ENCODE data around the gene SLC7A1.

SLC7A1 gene

GRCh38 chr13:29490561-29490885, 105.0 kb downstream of the SLC7A1 start:
- Histone ChIP-seq H3K9me3 (replicated peaks in 1 of 2; ENCODE audit: control insufficient read depth in 2 of 2, insufficient read depth in 1 of 2, low read depth in 1 of 2, low read length in 2 of 2) (peaks cover 0 to 3% of the 10 kb centered on the region in 2 donors), H3K9ac (ENCODE audit: low read depth, low read length, poor library complexity) (no peak overlapping the region), H3K79me1 (ENCODE audit: low read depth, low read length) (no peaks in the 10 kb centered on the region), H2BK15ac (ENCODE audit: low read length) (no peak overlapping the region), H3K14ac (ENCODE audit: low read length) (no peak overlapping the region), H2AK5ac (ENCODE audit: low read depth, low read length) (no peak overlapping the region), H3K36me3 (replicated peaks in 1 of 2; ENCODE audit: control insufficient read depth in 2 of 2, insufficient read depth in 2 of 2, low read length in 2 of 2) (no peaks in the 10 kb centered on the region), H3K4me2 (ENCODE audit: insufficient read depth, low read length, poor library complexity, severe bottlenecking) (no peak overlapping the region), H4K8ac (ENCODE audit: low read depth, low read length) (no peak overlapping the region), H2BK12ac (ENCODE audit: low read length) (no peak overlapping the region), H3K4me1 (ENCODE audit: control insufficient read depth in 2 of 2, insufficient read depth in 1 of 2, low read depth in 1 of 2, low read length in 2 of 2) (peaks cover 0 to 5% of the 10 kb centered on the region in 2 donors), H2BK120ac (ENCODE audit: low read depth, low read length) (no peak overlapping the region), H3K27me3 (ENCODE audit: control insufficient read depth in 3 of 3, insufficient read depth in 3 of 3, low read depth in 1 of 3, low read length in 3 of 3) (peaks cover 0 to 2% (median 0%) of the 10 kb centered on the region in 3 experiments), H3K27ac (replicated peaks; ENCODE audit: low read length) (no peak overlapping the region), H3K23ac (ENCODE audit: low read depth, low read length, poor library complexity) (no peak overlapping the region), H2AFZ (ENCODE audit: low read length) (no peak overlapping the region), H4K91ac (ENCODE audit: low read depth, low read length, poor library complexity) (no peak overlapping the region), H3K18ac (ENCODE audit: low read length) (no peak overlapping the region), H3K4me3 (ENCODE audit: low read length in 2 of 2) (no peak overlapping the region), H2BK5ac (ENCODE audit: low read length) (no peak overlapping the region), H3K4ac (ENCODE audit: low read length) (no peak overlapping the region)
- no peak for DNase-seq (ENCODE audit: low spot score)
- no CpG with 5 or more reads among the region's 9 CpGs for WGBS, 2 donors (ENCODE audit: extremely low coverage in 2 of 2, insufficient read length in 2 of 2, insufficient replicate concordance in 1 of 2)

- Histone ChIP-seq H3K4me2 (ENCODE audit: insufficient read depth, low read length, poor library complexity, severe bottlenecking) (no peak overlapping the region), H2BK5ac (ENCODE audit: low read length) (no peak overlapping the region), H2BK15ac (ENCODE audit: low read length) (no peak overlapping the region), H2AK5ac (ENCODE audit: low read depth, low read length) (no peak overlapping the region), H3K23ac (ENCODE audit: low read depth, low read length, poor library complexity) (no peak overlapping the region), H3K9ac (ENCODE audit: low read depth, low read length, poor library complexity) (no peak overlapping the region), H3K79me1 (ENCODE audit: low read depth, low read length) (no peaks in the 10 kb centered on the region), H4K91ac (ENCODE audit: low read depth, low read length, poor library complexity) (no peak overlapping the region), H3K18ac (ENCODE audit: low read length) (no peak overlapping the region), H3K27me3 (ENCODE audit: control insufficient read depth in 3 of 3, insufficient read depth in 3 of 3, low read depth in 1 of 3, low read length in 3 of 3) (peaks cover 0 to 2% (median 0%) of the 10 kb centered on the region in 3 experiments), H3K4me3 (ENCODE audit: low read length in 2 of 2) (no peak overlapping the region), H4K8ac (ENCODE audit: low read depth, low read length) (no peak overlapping the region), H3K4me1 (ENCODE audit: control insufficient read depth in 2 of 2, insufficient read depth in 1 of 2, low read depth in 1 of 2, low read length in 2 of 2) (peaks cover under 1 to 6% of the 10 kb centered on the region in 2 donors), H3K14ac (ENCODE audit: low read length) (no peak overlapping the region), H3K27ac (replicated peaks; ENCODE audit: low read length) (no peak overlapping the region), H2BK120ac (ENCODE audit: low read depth, low read length) (no peak overlapping the region), H3K4ac (ENCODE audit: low read length) (no peak overlapping the region), H2BK12ac (ENCODE audit: low read length) (no peak overlapping the region), H3K9me3 (replicated peaks in 1 of 2; ENCODE audit: control insufficient read depth in 2 of 2, insufficient read depth in 1 of 2, low read depth in 1 of 2, low read length in 2 of 2) (peaks cover 0 to 3% of the 10 kb centered on the region in 2 donors), H2AFZ (ENCODE audit: low read length) (no peak overlapping the region), H3K36me3 (replicated peaks in 1 of 2; ENCODE audit: control insufficient read depth in 2 of 2, insufficient read depth in 2 of 2, low read length in 2 of 2) (no peaks in the 10 kb centered on the region)
- WGBS, 2 donors (ENCODE audit: extremely low coverage in 2 of 2, insufficient read length in 2 of 2, insufficient replicate concordance in 1 of 2), result no CpG with 5 or more reads among the region's 14 CpGs
- no peak for DNase-seq (ENCODE audit: low spot score)
Measured at GRCh38 chr13:29489650-29490560, 105.6 kb downstream of the SLC7A1 start.

GRCh38 chr13:29487466-29488454, 107.7 kb downstream of the SLC7A1 start:
- Histone ChIP-seq H3K23ac (ENCODE audit: low read depth, low read length, poor library complexity) (no peak overlapping the region), H3K36me3 (replicated peaks in 1 of 2; ENCODE audit: control insufficient read depth in 2 of 2, insufficient read depth in 2 of 2, low read length in 2 of 2) (no peaks in the 10 kb centered on the region), H3K4ac (ENCODE audit: low read length) (no peak overlapping the region), H3K27ac (replicated peaks; ENCODE audit: low read length) (no peak overlapping the region), H2AK5ac (ENCODE audit: low read depth, low read length) (no peak overlapping the region), H2AFZ (ENCODE audit: low read length) (no peak overlapping the region), H3K4me1 (ENCODE audit: control insufficient read depth in 2 of 2, insufficient read depth in 1 of 2, low read depth in 1 of 2, low read length in 2 of 2) (peaks cover 14 to 18% of the 10 kb centered on the region in 2 donors), H3K14ac (ENCODE audit: low read length) (no peak overlapping the region), H2BK15ac (ENCODE audit: low read length) (no peak overlapping the region), H3K4me2 (ENCODE audit: insufficient read depth, low read length, poor library complexity, severe bottlenecking) (no peak overlapping the region), H3K79me1 (ENCODE audit: low read depth, low read length) (no peaks in the 10 kb centered on the region), H3K9me3 (replicated peaks in 1 of 2; ENCODE audit: control insufficient read depth in 2 of 2, insufficient read depth in 1 of 2, low read depth in 1 of 2, low read length in 2 of 2) (peaks cover 0 to 3% of the 10 kb centered on the region in 2 donors), H4K91ac (ENCODE audit: low read depth, low read length, poor library complexity) (no peak overlapping the region), H3K4me3 (ENCODE audit: low read length in 2 of 2) (no peak overlapping the region), H3K18ac (ENCODE audit: low read length) (no peak overlapping the region), H2BK12ac (ENCODE audit: low read length) (no peak overlapping the region), H3K27me3 (ENCODE audit: control insufficient read depth in 3 of 3, insufficient read depth in 3 of 3, low read depth in 1 of 3, low read length in 3 of 3) (peaks cover 0 to 2% (median 0%) of the 10 kb centered on the region in 3 experiments), H3K9ac (ENCODE audit: low read depth, low read length, poor library complexity) (no peak overlapping the region), H4K8ac (ENCODE audit: low read depth, low read length) (no peak overlapping the region), H2BK5ac (ENCODE audit: low read length) (no peak overlapping the region), H2BK120ac (ENCODE audit: low read depth, low read length) (no peak overlapping the region)
- WGBS, 2 donors (ENCODE audit: extremely low coverage in 2 of 2, insufficient read length in 2 of 2, insufficient replicate concordance in 1 of 2), result no CpG with 5 or more reads among the region's 22 CpGs
- DNase-seq (ENCODE audit: low spot score), result no peak

GRCh38 chr13:29486551-29486950, 108.9 kb downstream of the SLC7A1 start:
- H3K9me3 ChIP-seq (replicated peaks in 1 of 2; ENCODE audit: control insufficient read depth in 2 of 2, insufficient read depth in 1 of 2, low read depth in 1 of 2, low read length in 2 of 2), result no peaks in the 10 kb centered on the region
- no peak overlapping the region for H3K9ac ChIP-seq (ENCODE audit: low read depth, low read length, poor library complexity)
- no peak for DNase-seq (ENCODE audit: low spot score)
- H4K8ac ChIP-seq (ENCODE audit: low read depth, low read length), result no peak overlapping the region
- no peak overlapping the region for H3K4ac ChIP-seq (ENCODE audit: low read length)
- H3K23ac ChIP-seq (ENCODE audit: low read depth, low read length, poor library complexity), result no peak overlapping the region
- H3K18ac ChIP-seq (ENCODE audit: low read length), result no peak overlapping the region
- no peak overlapping the region for H3K27ac ChIP-seq (replicated peaks; ENCODE audit: low read length)
- no peak overlapping the region for H2AK5ac ChIP-seq (ENCODE audit: low read depth, low read length)
- no peak overlapping the region for H2BK5ac ChIP-seq (ENCODE audit: low read length)
- H3K4me3 ChIP-seq (ENCODE audit: low read length in 2 of 2), result no peak overlapping the region
- H3K27me3 ChIP-seq (ENCODE audit: control insufficient read depth in 3 of 3, insufficient read depth in 3 of 3, low read depth in 1 of 3, low read length in 3 of 3), result peaks cover 0 to 3% (median 0%) of the 10 kb centered on the region in 3 experiments
- H2BK12ac ChIP-seq (ENCODE audit: low read length), result no peak overlapping the region
- no peak overlapping the region for H2BK15ac ChIP-seq (ENCODE audit: low read length)
- WGBS, 2 donors (ENCODE audit: extremely low coverage in 2 of 2, insufficient read length in 2 of 2, insufficient replicate concordance in 1 of 2), result no CpG with 5 or more reads among the region's 3 CpGs
- H2BK120ac ChIP-seq (ENCODE audit: low read depth, low read length), result no peak overlapping the region
- peaks cover 14 to 18% of the 10 kb centered on the region in 2 donors for H3K4me1 ChIP-seq (ENCODE audit: control insufficient read depth in 2 of 2, insufficient read depth in 1 of 2, low read depth in 1 of 2, low read length in 2 of 2)
- no peak overlapping the region for H2AFZ ChIP-seq (ENCODE audit: low read length)
- no peaks in the 10 kb centered on the region for H3K79me1 ChIP-seq (ENCODE audit: low read depth, low read length)
- H3K14ac ChIP-seq (ENCODE audit: low read length), result no peak overlapping the region
- no peak overlapping the region for H4K91ac ChIP-seq (ENCODE audit: low read depth, low read length, poor library complexity)
- H3K4me2 ChIP-seq (ENCODE audit: insufficient read depth, low read length, poor library complexity, severe bottlenecking), result no peak overlapping the region
- no peaks in the 10 kb centered on the region for H3K36me3 ChIP-seq (replicated peaks in 1 of 2; ENCODE audit: control insufficient read depth in 2 of 2, insufficient read depth in 2 of 2, low read length in 2 of 2)
